ENCODE results near the gene GJA4.
"Not testable (repeated sequence)": the region's sequence is repeated elsewhere in the genome, so short reads cannot be mapped to it uniquely, and the experiment has no call there.

GJA4 gene

DNA sequence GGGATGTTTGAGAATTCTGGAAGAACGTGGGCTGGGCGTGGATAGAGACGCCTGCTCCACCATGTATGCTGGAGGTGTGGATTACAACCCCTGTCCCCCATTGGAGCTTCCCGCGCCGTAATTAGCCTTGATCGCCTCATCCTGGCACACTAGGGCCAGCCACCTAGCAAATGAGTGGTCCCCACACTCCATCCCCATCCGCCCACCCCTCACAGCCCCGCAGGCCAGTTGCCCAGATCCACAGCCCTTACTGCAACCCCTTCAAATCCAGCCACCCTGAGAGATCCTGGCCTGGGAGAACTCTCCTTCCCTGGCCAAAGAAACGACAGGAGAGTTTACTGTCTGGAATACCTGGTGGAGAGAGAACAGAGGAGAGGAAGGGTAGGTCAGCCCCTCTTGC is 375 bp upstream of the GJA4 start:
- no peak for DNase-seq

DNA sequence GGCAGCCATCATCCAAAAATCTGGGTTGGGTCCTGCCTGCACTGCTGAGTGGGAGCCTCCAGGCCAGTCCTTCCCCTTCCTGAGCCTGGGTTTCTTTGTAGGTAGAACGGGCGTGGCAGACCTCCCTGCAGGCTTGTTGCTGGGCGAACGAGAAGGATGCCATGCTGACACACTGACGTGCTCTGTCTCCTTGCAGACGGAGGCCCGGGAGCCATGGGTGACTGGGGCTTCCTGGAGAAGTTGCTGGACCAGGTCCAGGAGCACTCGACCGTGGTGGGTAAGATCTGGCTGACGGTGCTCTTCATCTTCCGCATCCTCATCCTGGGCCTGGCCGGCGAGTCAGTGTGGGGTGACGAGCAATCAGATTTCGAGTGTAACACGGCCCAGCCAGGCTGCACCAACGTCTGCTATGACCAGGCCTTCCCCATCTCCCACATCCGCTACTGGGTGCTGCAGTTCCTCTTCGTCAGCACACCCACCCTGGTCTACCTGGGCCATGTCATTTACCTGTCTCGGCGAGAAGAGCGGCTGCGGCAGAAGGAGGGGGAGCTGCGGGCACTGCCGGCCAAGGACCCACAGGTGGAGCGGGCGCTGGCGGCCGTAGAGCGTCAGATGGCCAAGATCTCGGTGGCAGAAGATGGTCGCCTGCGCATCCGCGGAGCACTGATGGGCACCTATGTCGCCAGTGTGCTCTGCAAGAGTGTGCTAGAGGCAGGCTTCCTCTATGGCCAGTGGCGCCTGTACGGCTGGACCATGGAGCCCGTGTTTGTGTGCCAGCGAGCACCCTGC is 1.4 kb downstream of the GJA4 start:
- no peak for DNase-seq

DNA sequence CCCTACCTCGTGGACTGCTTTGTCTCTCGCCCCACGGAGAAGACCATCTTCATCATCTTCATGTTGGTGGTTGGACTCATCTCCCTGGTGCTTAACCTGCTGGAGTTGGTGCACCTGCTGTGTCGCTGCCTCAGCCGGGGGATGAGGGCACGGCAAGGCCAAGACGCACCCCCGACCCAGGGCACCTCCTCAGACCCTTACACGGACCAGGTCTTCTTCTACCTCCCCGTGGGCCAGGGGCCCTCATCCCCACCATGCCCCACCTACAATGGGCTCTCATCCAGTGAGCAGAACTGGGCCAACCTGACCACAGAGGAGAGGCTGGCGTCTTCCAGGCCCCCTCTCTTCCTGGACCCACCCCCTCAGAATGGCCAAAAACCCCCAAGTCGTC is 2.0 kb downstream of the GJA4 start:
- DNase-seq: no peak

DNA sequence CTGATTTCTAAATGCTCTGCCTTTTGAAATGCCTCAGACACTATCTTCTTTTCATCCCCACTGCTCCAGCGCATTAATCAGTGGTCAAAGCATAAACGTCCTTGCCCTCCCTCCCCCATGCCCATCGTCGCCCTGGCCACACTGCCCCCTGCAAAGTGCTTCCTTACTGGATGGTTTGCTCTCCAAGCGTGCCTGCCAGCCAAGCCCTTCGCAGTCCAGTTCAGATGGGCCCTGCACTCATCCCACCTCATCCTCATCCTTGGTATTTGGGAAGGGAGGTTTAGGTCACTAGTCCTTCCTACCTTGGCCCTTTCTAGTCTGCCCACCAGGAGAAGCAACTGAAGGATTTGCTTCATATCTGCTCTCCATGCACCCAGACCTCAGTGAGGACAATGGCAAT is 3.1 kb downstream of the GJA4 start:
- no peak for DNase-seq

DNA sequence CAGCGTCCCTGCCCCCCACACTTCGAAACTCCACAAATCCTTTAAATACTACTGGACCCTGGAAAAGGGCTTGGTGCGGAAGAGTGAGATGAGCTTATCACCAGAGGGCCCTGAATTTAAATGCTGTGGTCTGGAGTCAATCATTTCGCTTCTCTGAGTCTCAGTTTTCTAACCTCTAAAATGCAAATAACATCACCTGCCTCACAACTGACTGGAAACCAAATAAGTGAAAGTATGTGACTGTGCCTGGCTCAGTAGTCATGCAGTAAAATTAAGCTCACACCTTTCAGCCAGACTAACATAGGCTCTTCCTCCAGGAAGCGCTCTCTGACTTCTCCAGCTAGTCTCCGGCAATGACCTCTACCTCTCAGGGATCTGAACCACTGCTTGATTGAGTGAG is 4.2 kb downstream of the GJA4 start:
- DNase-seq: no peak

DNA sequence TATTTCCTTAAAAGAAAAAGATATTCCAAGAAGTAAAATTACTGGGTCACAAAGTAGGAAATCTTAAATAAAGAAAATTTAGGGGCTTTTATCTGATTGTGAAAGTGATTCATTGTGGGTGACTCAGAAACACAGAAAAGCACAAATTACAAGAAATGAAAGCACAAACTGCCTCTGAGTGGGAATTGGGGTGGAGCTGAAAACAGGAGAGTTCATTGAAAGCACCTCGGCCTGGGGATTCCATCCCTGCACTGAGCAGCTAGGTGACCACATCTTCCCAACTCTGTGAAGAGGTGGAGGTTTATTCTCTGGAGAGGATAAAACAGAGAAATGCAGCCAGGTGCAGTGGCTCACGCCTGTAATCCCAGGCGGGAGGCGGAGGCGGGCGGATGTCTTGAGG is 7.4 kb downstream of the GJA4 start:
- no peak for DNase-seq

DNA sequence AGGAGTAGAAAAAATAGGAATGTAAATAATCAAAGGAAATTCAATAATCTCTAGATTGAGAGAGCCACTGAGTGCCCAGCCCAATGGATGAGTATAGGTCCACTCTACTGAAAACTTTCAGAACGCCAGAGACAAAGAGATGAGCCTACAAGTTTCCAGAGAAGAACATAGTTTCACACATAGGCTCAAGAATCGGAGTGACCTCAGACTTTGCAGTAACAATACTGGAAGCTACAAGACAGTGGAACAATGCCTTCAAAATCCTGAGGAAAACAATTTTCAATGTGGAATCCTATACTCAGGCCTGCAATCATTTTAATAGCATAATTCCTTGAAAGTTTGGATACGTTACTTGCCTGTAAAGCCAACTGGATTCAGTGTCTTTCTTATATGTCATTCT is 11.0 kb downstream of the GJA4 start:
- no peak for DNase-seq

DNA sequence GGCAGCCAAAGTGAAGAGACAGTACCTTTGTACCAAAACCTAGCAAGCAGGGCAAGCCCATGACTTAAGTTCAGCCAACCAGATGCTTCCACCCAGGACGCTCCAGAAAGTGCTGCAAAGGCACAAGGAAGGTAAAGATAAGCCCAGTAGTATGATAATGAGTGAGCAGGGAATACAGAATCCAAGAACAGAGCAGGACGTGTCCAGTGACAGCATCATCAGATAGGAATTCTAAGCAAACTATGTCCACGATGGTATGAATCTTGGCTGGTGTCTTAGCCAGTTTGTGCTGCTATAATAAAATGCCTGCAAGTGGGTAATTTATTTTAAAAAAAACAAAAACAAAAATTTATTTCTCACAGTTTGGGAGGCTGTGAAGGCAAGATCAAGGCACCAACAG is 13.6 kb downstream of the GJA4 start:
- DNase-seq: no peak

DNA sequence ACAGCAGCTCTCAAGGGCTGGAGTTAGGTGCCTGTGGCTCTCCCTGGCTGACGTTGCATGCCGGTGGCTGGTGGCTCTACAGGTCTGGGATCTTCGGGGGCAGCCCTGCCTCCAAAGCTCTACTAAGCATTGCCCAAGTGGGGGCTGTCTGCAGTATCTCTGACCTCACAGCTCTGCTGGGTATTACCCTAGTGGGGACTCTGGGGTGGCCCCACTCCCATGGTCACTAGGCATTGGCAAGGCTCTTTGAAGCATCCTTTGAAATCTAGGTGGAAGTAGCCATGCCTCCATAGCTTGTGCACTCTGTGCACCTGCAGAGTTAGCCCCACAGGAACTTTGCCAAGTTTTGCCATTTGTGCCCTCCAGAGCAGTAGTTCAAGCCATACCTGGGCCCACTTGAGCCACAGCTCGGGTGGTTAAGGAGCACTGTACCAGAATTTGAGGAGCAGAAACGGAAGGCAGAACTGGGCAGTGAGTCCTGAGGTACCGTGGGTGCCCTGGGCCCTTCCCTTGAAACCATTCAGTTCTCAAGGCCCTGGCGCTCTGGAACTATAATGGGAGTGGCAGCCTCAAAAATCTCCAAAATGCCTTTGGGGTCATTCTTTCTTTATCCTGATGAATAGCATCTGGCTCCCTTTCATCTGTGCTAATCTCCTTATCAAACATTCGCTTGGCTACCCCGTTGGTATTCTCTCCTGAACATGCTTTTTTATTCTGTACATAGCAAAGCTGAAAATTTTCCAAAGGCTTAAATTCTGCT is 15.4 kb downstream of the GJA4 start:
- DNase-seq: no peak

DNA sequence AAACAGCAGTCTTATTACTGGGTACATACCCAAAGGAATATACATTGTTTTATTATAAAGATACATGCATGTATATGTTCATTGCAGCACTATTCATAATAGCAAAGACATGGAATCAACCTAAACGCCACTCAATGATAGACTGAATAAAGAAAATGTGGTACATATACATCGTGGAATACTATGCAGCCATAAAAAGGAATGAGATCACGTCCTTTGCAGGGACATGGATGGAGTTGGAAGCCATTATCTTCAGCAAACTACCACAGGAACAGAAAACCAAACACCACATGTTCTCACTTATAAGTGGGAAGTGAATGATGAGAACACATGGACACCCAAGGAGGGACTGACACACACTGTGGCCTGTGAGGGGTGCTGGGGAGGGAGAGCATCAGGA is 18.0 kb downstream of the GJA4 start:
- DNase-seq: not testable (repeated sequence)

DNA sequence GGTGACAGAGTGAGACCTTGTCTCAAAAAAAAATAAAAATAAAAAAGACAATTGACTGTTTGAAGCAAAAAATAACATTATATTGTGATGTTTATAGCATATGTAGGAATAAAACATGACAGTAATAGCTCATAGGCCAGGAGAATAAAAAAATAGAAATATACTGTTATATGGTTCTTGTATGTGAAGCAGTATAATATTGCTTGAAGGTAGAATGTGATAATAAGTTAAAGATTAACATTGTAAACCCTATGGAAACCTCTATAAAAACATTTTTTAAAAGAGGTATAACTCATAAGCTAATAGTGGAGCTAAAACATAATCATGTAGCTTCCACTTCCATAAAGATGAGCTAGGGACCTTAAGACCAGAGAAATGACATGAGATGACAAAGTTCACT is 23.5 kb downstream of the GJA4 start:
- DNase-seq: no peak

DNA sequence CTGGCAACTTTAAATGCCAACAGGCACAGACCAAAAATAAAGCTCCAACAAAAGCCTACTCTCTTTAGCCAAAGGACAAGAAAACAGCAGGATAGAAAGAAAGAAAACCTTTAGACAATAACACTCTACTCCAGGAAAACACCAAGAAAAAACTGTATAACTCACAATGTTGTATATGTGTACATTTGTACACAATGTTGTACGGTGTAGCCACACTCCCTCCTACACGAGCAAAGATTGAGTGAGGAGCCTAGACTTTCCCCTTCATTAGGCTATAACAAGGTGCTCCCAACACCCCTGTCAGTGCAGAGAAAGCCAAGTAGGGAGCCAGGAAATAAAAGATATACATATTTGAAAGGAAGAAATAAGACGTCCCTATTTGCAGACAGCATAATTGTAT is 24.0 kb downstream of the GJA4 start:
- no peak for DNase-seq

DNA sequence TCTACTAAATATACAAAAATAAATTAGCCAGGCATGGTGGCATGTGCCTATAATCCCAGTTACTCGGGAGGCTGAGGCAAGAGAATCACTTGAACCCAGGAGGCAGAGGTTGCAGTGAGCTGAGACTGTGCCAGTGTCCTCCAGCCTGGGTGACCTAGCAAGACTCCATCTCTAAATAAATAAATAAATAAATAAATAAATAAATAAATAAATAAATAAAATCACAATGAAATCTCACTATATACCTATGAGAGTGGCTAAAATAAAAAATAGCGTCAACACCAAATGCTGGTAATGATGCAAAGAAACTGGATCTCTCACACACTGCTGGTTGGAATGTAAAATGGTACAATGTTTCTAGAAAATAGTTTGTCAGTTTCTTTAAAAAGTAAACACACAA is 26.1 kb downstream of the GJA4 start:
- DNase-seq: not testable (repeated sequence)

DNA sequence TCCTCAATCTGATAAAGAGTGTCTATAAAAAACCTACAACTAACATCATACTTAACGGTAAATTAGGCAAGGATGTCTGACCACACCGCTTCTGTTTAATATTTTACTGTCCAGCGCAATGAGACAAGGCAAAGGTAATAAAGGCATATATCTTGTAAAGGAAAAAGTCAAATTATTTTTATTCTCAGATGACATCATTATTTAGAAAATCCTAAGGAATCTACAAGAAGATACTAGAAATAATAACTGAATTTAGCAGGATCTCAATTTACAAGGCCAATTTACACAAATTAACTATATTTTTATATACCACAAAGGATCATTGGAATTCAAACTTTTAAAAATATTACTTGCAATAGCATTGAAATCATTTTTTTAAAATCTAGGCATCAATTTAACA is 29.4 kb downstream of the GJA4 start:
- DNase-seq: no peak

DNA sequence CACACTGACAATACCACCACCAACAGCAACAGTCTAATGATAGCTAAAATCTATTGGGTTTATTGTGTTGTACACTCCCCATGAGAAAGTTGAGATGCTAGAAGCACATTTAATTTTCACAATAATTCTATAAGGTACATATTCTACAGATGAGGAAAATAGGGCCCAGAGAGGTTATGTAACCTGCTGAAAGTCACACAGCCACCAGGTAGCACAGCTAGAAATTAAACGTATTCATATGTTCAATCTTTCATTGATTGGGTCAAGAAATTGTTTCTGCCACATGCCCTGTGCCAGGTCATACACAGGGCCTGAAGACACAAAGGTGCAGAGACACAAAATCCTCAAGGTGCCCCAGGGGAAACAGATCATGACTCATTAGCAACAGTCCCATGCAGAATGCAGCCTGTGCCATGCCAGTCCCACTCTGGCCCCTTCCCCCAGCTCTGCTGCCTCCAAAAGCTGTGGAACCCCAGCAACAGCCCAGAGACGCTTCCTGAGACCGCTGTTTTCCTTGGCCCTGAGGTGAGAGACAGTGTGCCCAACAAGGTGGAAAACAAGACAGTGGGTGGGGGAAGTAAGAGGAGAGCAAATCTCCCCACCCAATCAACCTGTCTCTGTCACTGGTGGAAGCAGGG is 32.1 kb downstream of the GJA4 start:
- no peak for DNase-seq

DNA sequence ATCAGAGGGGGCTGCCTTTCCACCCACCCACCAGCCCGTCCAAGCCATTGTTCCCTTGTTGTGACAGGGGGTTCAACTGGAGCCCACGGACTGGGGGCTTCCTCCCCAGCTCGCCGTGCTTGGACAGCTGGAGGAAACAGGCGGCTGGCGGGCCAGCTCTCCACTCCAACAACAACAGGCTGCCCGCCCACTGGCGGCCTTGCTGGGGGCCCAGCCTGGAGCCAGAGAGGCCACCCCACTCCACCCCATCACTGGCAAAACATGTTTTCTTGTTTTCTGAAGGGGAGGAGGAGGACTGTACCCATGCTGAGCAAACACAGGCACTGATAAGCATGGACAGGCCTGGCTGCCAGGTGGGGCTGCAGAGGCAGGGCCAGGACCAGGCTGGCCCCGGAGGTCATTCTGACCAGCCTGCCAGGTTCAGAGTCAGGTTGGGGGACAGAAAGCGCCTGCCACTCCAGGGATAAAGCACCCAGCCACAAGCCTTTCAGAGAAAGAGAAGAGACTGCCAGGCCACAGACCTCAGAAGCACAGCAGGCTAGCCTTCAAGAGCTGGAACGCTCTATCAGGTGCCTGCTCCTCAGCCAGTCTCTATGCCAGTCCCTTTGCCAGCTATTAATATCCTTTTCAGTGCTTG is 32.8 kb downstream of the GJA4 start:
- no peak for DNase-seq

DNA sequence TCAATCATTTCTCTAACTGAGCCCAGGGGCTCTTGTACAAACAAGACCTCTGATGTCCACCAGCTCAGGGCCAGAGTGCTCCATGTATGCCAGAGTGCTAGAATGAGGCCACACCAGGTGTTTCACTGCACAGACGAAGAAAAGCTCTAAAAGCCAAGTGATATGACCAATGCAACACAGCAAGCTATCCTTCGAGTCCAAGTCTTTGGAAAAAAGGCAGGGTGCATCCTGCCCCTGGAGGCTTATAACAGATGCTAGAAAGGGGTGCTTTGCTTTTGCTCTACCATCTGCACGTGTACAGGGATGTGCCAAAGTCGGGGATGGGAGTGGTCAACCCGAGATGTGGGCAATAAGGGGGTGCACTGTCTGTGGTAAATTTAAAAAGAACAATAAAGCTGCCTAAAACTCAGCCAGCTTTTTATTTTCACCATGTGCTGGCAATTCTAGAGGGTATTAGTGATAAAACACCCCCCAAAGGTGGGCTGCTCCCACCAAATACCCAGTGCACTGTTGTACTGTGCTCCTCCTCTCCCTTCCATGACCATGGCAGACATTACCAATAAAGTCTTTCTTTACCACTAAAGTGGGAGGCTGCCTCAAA is 34.6 kb downstream of the GJA4 start:
- DNase-seq: no peak

DNA sequence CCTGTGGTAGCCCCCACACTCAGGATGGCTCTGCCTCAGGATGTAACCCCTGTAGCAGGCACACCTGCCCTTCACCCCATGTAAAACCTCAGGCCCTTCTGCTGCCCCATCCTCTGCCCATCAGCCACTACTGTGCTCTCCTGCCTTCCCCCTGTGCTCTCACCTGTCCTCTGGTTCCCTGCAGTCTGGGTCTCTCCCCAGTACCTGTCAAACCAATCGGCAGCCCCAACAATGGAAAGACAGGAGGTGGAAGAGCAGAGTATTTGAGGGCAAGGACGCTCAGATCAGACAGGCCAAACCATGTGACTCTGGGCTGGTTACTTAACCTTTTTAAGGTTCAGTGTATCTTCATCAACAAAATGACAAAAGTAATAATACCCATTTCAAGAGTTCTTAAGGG is 35.8 kb downstream of the GJA4 start:
- no peak for DNase-seq

DNA sequence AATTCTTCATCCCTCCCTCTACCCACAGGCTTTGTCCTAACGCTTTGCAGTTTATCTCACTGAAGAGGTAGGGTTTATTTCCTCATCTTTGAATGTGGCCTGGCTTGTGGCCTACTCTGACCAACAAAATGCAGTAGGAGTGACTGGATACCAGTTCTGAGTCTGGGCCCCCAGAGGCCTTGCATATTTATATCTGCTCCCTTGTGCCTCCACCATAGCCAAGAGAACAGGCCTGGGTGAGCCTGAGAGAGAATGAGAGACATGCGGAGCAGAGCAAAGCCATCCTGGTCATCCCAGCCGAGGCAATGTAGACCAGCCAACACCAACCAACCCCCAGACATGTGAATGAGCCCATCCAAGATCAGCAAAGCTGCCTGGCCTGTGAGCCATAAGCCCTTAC is 36.5 kb downstream of the GJA4 start:
- DNase-seq: no peak

DNA sequence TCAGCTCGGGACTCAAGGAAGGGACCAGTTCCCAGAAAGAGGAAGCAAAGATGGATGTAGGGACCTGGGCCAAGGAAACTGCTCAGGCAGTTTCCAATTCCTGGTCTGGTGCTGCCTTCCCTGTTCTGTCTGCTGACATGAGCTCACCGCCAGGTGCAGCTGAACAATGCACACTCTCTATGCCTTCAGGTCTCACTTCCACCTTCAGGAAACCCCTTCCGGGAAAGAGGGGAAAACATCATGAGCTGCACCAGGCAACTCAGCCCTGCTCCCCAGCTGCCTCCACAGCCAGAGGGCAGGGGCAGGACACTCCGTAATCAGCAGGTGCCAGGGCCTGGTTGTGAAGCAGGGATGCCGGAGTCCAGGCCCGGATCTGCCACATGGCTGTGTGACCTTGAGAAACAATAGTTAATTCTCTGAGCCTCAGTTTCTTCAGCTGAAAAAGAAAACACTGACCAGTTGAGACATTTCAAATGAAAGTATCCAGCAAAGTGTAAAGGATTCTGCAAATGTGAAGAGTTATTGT is 39.0 kb downstream of the GJA4 start:
- no peak for DNase-seq

DNA sequence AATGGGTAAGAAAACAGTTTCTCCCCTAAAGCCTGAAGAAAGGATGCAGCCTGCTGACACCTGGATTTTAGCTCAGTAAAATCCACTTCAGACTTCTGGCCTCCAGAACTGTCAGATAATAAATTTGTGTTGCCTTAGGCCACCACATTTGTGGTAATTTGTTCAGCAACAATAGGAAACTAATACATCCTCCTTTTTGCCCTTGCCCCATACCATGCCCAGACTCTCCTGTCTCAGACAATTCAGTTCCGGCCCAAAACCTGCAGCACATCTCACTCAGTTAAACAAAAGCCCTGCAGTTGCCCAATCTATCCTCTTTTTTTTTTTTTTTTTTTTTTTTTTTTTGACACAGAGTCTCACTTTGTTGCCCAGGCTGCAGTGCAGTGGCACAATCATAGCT is 40.9 kb downstream of the GJA4 start:
- DNase-seq: no peak

DNA sequence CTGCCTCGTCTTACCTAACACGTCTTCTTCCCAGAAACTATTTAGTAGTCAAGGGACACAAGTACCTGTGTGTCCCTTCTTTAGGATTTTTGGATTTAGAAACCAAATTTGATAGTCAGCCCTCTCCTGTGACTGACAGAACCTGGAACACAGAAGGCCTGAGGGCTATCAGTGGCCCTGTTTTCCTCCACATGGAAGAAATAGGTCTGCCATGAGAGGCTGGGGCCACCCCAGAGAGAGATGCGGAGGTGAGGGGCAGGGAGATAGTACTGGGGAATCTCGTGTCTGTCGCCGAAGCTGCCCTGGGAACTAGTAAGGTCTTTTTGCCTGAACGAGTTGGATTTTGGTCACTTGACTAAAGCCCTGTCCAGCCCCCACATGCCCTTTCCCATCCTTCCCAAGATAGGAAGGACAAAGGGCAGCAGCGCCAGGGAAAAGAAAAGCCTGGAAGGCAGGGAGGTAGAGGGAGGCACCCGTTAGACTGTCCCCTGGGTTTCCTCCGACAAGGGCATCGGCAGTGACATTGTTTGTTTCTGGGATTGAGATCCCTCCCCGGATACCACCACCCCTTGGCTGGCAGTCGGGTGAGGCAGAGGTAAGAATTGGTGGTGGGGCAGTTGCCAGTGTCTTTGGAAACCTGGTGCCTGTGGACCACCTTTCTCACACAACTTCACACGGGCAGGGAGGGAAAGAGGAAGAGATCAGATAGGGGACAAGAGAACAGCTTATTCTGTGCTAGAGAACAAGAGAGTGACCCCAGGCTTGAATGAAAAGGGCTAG is 46.9 kb downstream of the GJA4 start:
- no peak for DNase-seq

Data from activated gamma-delta T cell (primary cell).